ENCODE results near the gene COL24A1. TPM values are rescaled to one million over a fixed set of nuclear protein-coding genes. Genes with fewer than 3 reads are reported as not detected.
"Not testable (repeated sequence)": the region's sequence is repeated elsewhere in the genome, so short reads cannot be mapped to it uniquely, and the experiment has no call there.

Gene COL24A1
- total and polyA plus RNA-seq, 2 donors (not counting 1 experiment from before 2014, with no cell fraction given): not detected

GRCh38 chr1:86071870-86072269, 84.7 kb downstream of the COL24A1 start:
- H3K27ac ChIP-seq (ENCODE audit: low read length in 2 of 2); intact Hi-C loops (cut with micrococcal nuclease); H4K20me1 ChIP-seq (ENCODE audit: control insufficient read depth, insufficient read depth, low read length, poor library complexity, severe bottlenecking); H3K27me3 Mint-ChIP-seq; POLR2A ChIA-PET; DNase-seq; H3K36me3 ChIP-seq (replicated peaks in 1 of 2; ENCODE audit: control extremely low read depth in 1 of 2, control insufficient read depth in 1 of 2, extremely low read depth in 1 of 2, insufficient read depth in 2 of 2, low read length in 1 of 2); H3K27me3 ChIP-seq (replicated peaks in 1 of 4; ENCODE audit: control extremely low read depth in 1 of 4, control insufficient read depth in 3 of 4, insufficient read depth in 4 of 4, low read length in 3 of 4); H3K79me2 ChIP-seq (ENCODE audit: control insufficient read depth, insufficient read depth, low read length); CTCF ChIA-PET; H3K27ac Mint-ChIP-seq; H2AFZ ChIP-seq (ENCODE audit: insufficient read depth, low read depth, low read length, poor library complexity, severe bottlenecking); H3K4me3 Mint-ChIP-seq; H3K4me3 ChIP-seq (ENCODE audit: control extremely low read depth in 1 of 5, extremely low read depth in 1 of 5, insufficient read depth in 1 of 5, low read depth in 2 of 5, low read length in 4 of 5); H3K4me1 ChIP-seq (ENCODE audit: control insufficient read depth in 2 of 2, insufficient read depth in 2 of 2, low read length in 2 of 2); ATAC-seq (ENCODE audit: low read depth); H3K9me3 Mint-ChIP-seq (ENCODE audit: insufficient read depth); H3K4me2 ChIP-seq (replicated peaks; ENCODE audit: low read depth, low read length, poor library complexity, severe bottlenecking); H3K9ac ChIP-seq (ENCODE audit: low read length); H3K9me3 ChIP-seq (ENCODE audit: control extremely low read depth in 1 of 3, control insufficient read depth in 2 of 3, insufficient read depth in 1 of 3, low read length in 2 of 3); H3K4me1 Mint-ChIP-seq: not testable (repeated sequence)
- 91% methylated on average over 6 of the region's 6 CpGs for WGBS (ENCODE audit: insufficient coverage)

GRCh38 chr1:86069757-86070145, 86.8 kb downstream of the COL24A1 start:
- WGBS (ENCODE audit: insufficient coverage): 100% methylated on average over 1 of the region's 2 CpGs
- Histone ChIP-seq H3K9ac (ENCODE audit: low read length) (no peak overlapping the region), H3K79me2 (ENCODE audit: control insufficient read depth, insufficient read depth, low read length) (no peaks in the 10 kb centered on the region), H3K4me2 (replicated peaks; ENCODE audit: low read depth, low read length, poor library complexity, severe bottlenecking) (no peak overlapping the region), H2AFZ (ENCODE audit: insufficient read depth, low read depth, low read length, poor library complexity, severe bottlenecking) (no peak overlapping the region), H4K20me1 (ENCODE audit: control insufficient read depth, insufficient read depth, low read length, poor library complexity, severe bottlenecking) (no peaks in the 10 kb centered on the region), H3K4me1 (ENCODE audit: control insufficient read depth in 2 of 2, insufficient read depth in 2 of 2, low read length in 2 of 2) (no peaks in the 10 kb centered on the region), H3K9me3 (ENCODE audit: control extremely low read depth in 1 of 3, control insufficient read depth in 2 of 3, insufficient read depth in 1 of 3, low read length in 2 of 3) (no peaks in the 10 kb centered on the region), H3K27ac (ENCODE audit: low read length in 2 of 2) (no peak overlapping the region), H3K4me3 (ENCODE audit: control extremely low read depth in 1 of 5, extremely low read depth in 1 of 5, insufficient read depth in 1 of 5, low read depth in 2 of 5, low read length in 4 of 5) (no peak overlapping the region), H3K27me3 (replicated peaks in 1 of 4; ENCODE audit: control extremely low read depth in 1 of 4, control insufficient read depth in 3 of 4, insufficient read depth in 4 of 4, low read length in 3 of 4) (peaks cover 0 to 3% (median 0%) of the 10 kb centered on the region in 4 experiments), H3K36me3 (replicated peaks in 1 of 2; ENCODE audit: control extremely low read depth in 1 of 2, control insufficient read depth in 1 of 2, extremely low read depth in 1 of 2, insufficient read depth in 2 of 2, low read length in 1 of 2) (no peaks in the 10 kb centered on the region)
- Mint-ChIP-seq H3K4me1 (no peaks in the 10 kb centered on the region), H3K27ac (no peak overlapping the region), H3K9me3 (ENCODE audit: insufficient read depth) (no peaks in the 10 kb centered on the region), H3K27me3 (no peaks in the 10 kb centered on the region), H3K4me3 (no peak overlapping the region)
- ATAC-seq (ENCODE audit: low read depth) (no peak), DNase-seq (no peak)
- intact Hi-C loops (cut with micrococcal nuclease): no loop called here
- POLR2A ChIA-PET: no interaction called here
- CTCF ChIA-PET: no interaction called here
- TF ChIP-seq EZH2 (IDR thresholded peaks at IDR 0.05; ENCODE audit: borderline replicate concordance, insufficient read depth, low read depth, low read length, poor library complexity, severe bottlenecking) (no peak), CTCF (IDR thresholded peaks at IDR 0.05) (no peak)
